GM12891 (cell line): ENCODE data around the gene MEGF10.

Source experiments
- PAX5 ChIP-seq: IDR thresholded peaks from 2 replicates; pipeline ENCODE4 v1.6.1; 2011; ENCODE audit warnings: low read length, moderate library complexity, mild to moderate bottlenecking; ENCODE audit not compliant: insufficient read depth, severe bottlenecking
- POLR2A ChIP-seq: IDR thresholded peaks from 2 replicates; pipeline ENCODE4 v1.6.1; 2011; ENCODE audit warnings: low read depth, low read length, control low read depth
- POLR2AphosphoS5 ChIP-seq: IDR thresholded peaks from 2 replicates; pipeline ENCODE4 v1.6.1; 2011; ENCODE audit warnings: low read depth, low read length, control low read depth

DNA sequence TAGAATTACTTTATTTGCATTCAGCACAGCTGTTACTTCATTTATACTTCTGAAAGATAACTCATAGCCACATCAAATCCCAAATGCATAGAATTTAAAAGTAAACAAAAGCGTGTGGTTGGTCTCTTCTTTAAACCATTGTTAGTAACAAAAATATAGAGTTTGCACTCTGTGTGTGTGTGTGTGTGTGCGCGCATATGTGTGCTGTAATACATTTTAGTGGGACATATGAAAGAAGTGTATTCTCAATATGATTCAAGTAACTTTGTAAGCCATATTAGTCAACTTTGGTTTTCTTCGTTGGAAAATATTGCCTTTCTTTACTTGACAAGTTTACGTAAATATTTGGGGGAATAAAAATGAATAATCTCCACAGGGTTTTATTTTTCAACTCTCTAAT is 120.8 kb downstream of the MEGF10 start:
- TF ChIP-seq POLR2A (no peak), POLR2AphosphoS5 (no peak), PAX5 (no peak)
